ENCODE measurements around the gene LRBA. TPM values are rescaled to one million over a fixed set of nuclear protein-coding genes. Genes with fewer than 3 reads are reported as not detected.

Gene LRBA
- total RNA-seq, 1 donor, result 38.4 TPM

- no peak overlapping the region for H3K4me3 ChIP-seq (ENCODE audit: low read depth, low read length)
- no peak for DNase-seq (ENCODE audit: low read depth)
- no peak for TF ChIP-seq CTCF (IDR thresholded peaks at IDR 0.05; ENCODE audit: insufficient read depth, low read depth, low read length)
These were observed 567.7 kb downstream of the LRBA start for GRCh38 chr4:150447356-150447755.

- DNase-seq (ENCODE audit: low read depth), result no peak
- no peak overlapping the region for H3K4me3 ChIP-seq (ENCODE audit: low read depth, low read length)
- no peak for TF ChIP-seq CTCF (IDR thresholded peaks at IDR 0.05; ENCODE audit: insufficient read depth, low read depth, low read length)
These were observed 575.6 kb downstream of the LRBA start for GRCh38 chr4:150439451-150439933.

- no peak for TF ChIP-seq CTCF (IDR thresholded peaks at IDR 0.05; ENCODE audit: insufficient read depth, low read depth, low read length)
- no peak for DNase-seq (ENCODE audit: low read depth)
- no peak overlapping the region for H3K4me3 ChIP-seq (ENCODE audit: low read depth, low read length)
These were observed 578.3 kb downstream of the LRBA start for GRCh38 chr4:150436598-150437370.

GRCh38 chr4:150431221-150431620 lies 583.9 kb downstream of the LRBA start:
- no peak overlapping the region for H3K4me3 ChIP-seq (ENCODE audit: low read depth, low read length)
- TF ChIP-seq CTCF (IDR thresholded peaks at IDR 0.05; ENCODE audit: insufficient read depth, low read depth, low read length), result no peak
- no peak for DNase-seq (ENCODE audit: low read depth)

- no peak overlapping the region for H3K4me3 ChIP-seq (ENCODE audit: low read depth, low read length)
- TF ChIP-seq CTCF (IDR thresholded peaks at IDR 0.05; ENCODE audit: insufficient read depth, low read depth, low read length), result no peak
- no peak for DNase-seq (ENCODE audit: low read depth)
These were observed 589.9 kb downstream of the LRBA start for GRCh38 chr4:150425161-150425560.

GRCh38 chr4:150423503-150423902 lies 591.6 kb downstream of the LRBA start:
- TF ChIP-seq CTCF (IDR thresholded peaks at IDR 0.05; ENCODE audit: insufficient read depth, low read depth, low read length), result no peak
- no peak for DNase-seq (ENCODE audit: low read depth)
- no peak overlapping the region for H3K4me3 ChIP-seq (ENCODE audit: low read depth, low read length)

GRCh38 chr4:150423074-150423473 lies 592.0 kb downstream of the LRBA start:
- no peak overlapping the region for H3K4me3 ChIP-seq (ENCODE audit: low read depth, low read length)
- no peak for DNase-seq (ENCODE audit: low read depth)
- no peak for TF ChIP-seq CTCF (IDR thresholded peaks at IDR 0.05; ENCODE audit: insufficient read depth, low read depth, low read length)

Data from fibroblast of villous mesenchyme (primary cell).